B cell (primary cell): Measurements from ENCODE around the gene EFL1.

ENCODE experiments used
- CTCF ChIP-seq: fragments of 200-600 bp; IDR thresholded peaks from one replicate; pipeline ENCODE4 v1.8.0; 2022; ENCODE audit warnings: antibody characterized with exemption, mild to moderate bottlenecking
- EZH2 ChIP-seq: IDR thresholded peaks from 2 replicates; pipeline ENCODE4 v1.6.1; 2012; ENCODE audit warnings: borderline replicate concordance, low read depth, mild to moderate bottlenecking, moderate library complexity, low read length; ENCODE audit not compliant: insufficient read depth, poor library complexity, severe bottlenecking

GRCh38 chr15:82307714-82308081, 45.2 kb upstream of the EFL1 start:
- TF ChIP-seq CTCF (no peak), EZH2 (no peak)
